GM12865 (cell line): ENCODE measurements around the gene RAPGEFL1.

Experiments
- DNase-seq: peaks from one replicate; pipeline ENCODE4 v3.0.0; 2010; ENCODE audit warnings: low read depth
- H3K4me3 ChIP-seq: 2 replicates; pipeline ENCODE4 v1.5.1; 2011; ENCODE audit warnings: mild to moderate bottlenecking, low read depth, low read length, control low read depth
- CTCF ChIP-seq: IDR thresholded peaks from 2 replicates; pipeline ENCODE4 v1.5.1; 2011; ENCODE audit warnings: low read length, control low read depth, low read depth, inconsistent platforms; ENCODE audit not compliant: insufficient read depth; ENCODE audit errors: missing control alignments

The RAPGEFL1 gene

GRCh38 chr17:40145476-40145875, 31.8 kb upstream of the RAPGEFL1 start:
- no peak for DNase-seq
- no peak for TF ChIP-seq CTCF
- H3K4me3 ChIP-seq: no peak overlapping the region

- no peak for DNase-seq
- H3K4me3 ChIP-seq: no peak overlapping the region
- TF ChIP-seq CTCF: no peak
Observed at GRCh38 chr17:40148527-40148926, 28.7 kb upstream of the RAPGEFL1 start.

- no peak for DNase-seq
- H3K4me3 ChIP-seq: no peak overlapping the region
- no peak for TF ChIP-seq CTCF
Observed at GRCh38 chr17:40150276-40150675, 27.0 kb upstream of the RAPGEFL1 start.

- no peak overlapping the region for H3K4me3 ChIP-seq
- no peak for TF ChIP-seq CTCF
- DNase-seq: no peak
Observed at GRCh38 chr17:40151414-40151963, 25.8 kb upstream of the RAPGEFL1 start.

GRCh38 chr17:40153603-40154236, 23.6 kb upstream of the RAPGEFL1 start:
- DNase-seq: no peak
- H3K4me3 ChIP-seq: no peak overlapping the region
- TF ChIP-seq CTCF: no peak

GRCh38 chr17:40157973-40158372, 19.3 kb upstream of the RAPGEFL1 start:
- TF ChIP-seq CTCF: no peak
- no peak overlapping the region for H3K4me3 ChIP-seq
- DNase-seq: no peak

- TF ChIP-seq CTCF: no peak
- no peak overlapping the region for H3K4me3 ChIP-seq
- DNase-seq: no peak
Observed at GRCh38 chr17:40158438-40159013, 18.7 kb upstream of the RAPGEFL1 start.
